Choroid plexus epithelial cell (primary cell): ENCODE results near the gene PSRC1.
"Not testable (repeated sequence)": the region's sequence is repeated elsewhere in the genome, so short reads cannot be mapped to it uniquely, and the experiment has no call there.

ENCODE experiments used
- DNase-seq: peaks from one replicate; pipeline ENCODE4 v3.0.0-alpha.2; 2010; ENCODE audit warnings: low read depth
- H3K4me3 ChIP-seq: 2 replicates; pipeline ENCODE4 v1.5.1; 2011; ENCODE audit warnings: low read depth, mild to moderate bottlenecking, control low read depth, low read length, moderate library complexity
- CTCF ChIP-seq: conservative IDR thresholded peaks from 2 replicates; pipeline ENCODE4 v1.5.1; 2011; ENCODE audit warnings: low read depth, mild to moderate bottlenecking, control low read depth, inconsistent platforms, low read length, moderate library complexity

Gene PSRC1

GRCh38 chr1:109295712-109296415 lies 12.9 kb upstream of the PSRC1 start:
- no peak overlapping the region for H3K4me3 ChIP-seq
- TF ChIP-seq CTCF, result no peak
- DNase-seq, result no peak

- no peak for DNase-seq
- no peak for TF ChIP-seq CTCF
- H3K4me3 ChIP-seq, result no peak overlapping the region
Observed at GRCh38 chr1:109294481-109294880, 11.5 kb upstream of the PSRC1 start.

GRCh38 chr1:109293026-109293425 lies 10.1 kb upstream of the PSRC1 start:
- H3K4me3 ChIP-seq, result no peak overlapping the region
- DNase-seq, result no peak
- no peak for TF ChIP-seq CTCF

- H3K4me3 ChIP-seq, result no peak overlapping the region
- no peak for TF ChIP-seq CTCF
- no peak for DNase-seq
Observed at GRCh38 chr1:109292364-109292763, 9.4 kb upstream of the PSRC1 start.

GRCh38 chr1:109290998-109291397 lies 8.1 kb upstream of the PSRC1 start:
- no peak overlapping the region for H3K4me3 ChIP-seq
- TF ChIP-seq CTCF, result no peak
- no peak for DNase-seq

GRCh38 chr1:109290137-109290536 lies 7.2 kb upstream of the PSRC1 start:
- H3K4me3 ChIP-seq, result no peak overlapping the region
- no peak for TF ChIP-seq CTCF
- no peak for DNase-seq

- not testable (repeated sequence) for DNase-seq
Observed at GRCh38 chr1:109286762-109287161, 3.8 kb upstream of the PSRC1 start.

More at GRCh38 chr1:109286762-109287161, 3.8 kb upstream of the PSRC1 start:
- H3K4me3 ChIP-seq, result not testable (repeated sequence)
